COLO668 (cell line): ENCODE results near the gene MAPKAPK3.
"Not testable (repeated sequence)": the region's sequence is repeated elsewhere in the genome, so short reads cannot be mapped to it uniquely, and the experiment has no call there.

Source experiments
- DNase-seq: peaks from one replicate; lab custom pipeline; 2025; ENCODE audit not compliant: unreplicated experiment; lab: John Stamatoyannopoulos, UW

MAPKAPK3 gene

GRCh38 chr3:50676031-50676705 lies 59.2 kb downstream of the MAPKAPK3 start:
- no peak for DNase-seq

DNA sequence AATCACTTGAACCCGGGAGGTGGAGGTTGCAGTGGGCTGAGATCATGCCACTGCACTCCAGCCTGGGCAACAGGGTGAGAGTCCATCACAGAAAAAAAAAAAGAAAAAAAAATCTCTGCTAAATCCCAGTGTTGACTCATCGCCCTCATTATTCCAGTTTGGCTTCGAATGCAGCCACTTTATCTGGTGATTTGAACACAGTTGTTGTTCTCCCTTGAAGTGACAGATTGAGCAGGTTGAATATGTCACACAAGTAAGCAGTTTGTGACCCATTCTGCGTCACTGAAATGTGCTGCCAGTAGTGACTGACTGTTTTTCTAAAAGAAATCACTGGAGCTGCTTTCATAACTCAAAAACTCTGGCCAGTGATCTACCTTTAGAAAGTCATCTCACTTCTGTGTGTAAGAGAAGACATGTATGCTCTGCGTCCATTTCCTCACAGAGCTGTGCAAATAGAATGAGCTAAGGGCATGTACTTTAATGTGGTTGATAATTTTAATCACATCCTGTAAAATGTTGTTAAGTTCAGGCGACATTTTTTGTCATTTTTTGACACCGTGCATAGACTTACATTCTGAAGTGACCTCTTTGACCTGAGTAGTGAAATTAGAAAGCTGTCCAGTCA lies 70.3 kb downstream of the MAPKAPK3 start:
- DNase-seq, result no peak

DNA sequence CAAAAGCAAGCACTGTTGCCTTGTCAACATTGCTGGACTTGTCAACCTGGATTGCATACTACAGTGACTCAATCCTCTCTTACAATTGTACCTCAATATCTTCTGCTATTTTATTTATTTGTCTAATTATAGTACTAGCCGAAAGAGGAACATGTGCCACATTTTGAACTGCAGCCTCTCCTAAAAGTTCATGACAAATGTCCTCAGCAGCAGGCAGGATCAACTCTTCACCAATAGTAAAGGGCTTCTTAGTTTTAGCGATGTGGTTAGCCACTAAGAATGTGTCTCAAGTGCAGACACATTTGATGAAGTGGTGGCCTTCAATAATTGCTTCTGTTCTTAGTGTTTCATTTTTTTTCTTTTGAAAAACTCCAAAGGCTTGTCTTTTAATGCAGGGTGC lies 71.0 kb downstream of the MAPKAPK3 start:
- DNase-seq, result no peak

DNA sequence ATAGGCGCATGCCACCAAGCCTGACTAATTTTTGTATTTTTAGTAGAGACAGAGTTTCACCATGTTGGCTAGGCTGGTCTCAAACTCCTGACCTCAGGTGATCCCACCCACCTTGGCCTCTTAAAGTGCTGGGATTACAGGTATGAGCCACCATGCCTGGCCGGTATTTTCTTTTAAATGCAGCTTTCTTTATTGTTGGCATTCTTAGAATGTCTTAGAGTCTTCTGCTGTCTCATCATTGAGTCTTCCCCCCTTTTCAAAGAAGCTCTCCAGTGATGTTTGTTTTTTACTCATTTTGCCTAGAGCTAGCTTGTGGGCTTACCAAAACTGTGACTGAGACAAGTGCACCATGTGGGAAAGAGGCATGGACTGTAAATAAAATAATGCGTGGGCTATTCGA lies 71.7 kb downstream of the MAPKAPK3 start:
- DNase-seq, result not testable (repeated sequence)

DNA sequence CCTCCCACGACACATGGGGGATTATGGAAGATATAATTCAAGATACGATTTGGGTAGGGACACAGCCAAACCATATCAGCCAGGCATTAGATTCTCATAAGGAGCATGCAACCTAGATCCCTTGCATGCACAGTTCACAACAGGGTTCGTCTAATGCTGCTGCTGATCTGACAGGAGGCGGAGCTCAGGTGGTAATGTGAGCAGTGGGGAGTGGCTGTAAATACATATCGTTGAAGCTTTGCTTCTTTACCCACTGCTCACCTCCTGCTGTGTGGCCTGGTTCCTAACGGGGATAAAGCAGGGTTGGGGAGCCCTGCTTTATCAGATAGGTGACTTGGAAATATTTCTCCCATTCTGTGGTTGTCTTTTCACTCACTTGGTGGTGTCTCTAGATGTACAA lies 72.6 kb downstream of the MAPKAPK3 start:
- no peak for DNase-seq

DNA sequence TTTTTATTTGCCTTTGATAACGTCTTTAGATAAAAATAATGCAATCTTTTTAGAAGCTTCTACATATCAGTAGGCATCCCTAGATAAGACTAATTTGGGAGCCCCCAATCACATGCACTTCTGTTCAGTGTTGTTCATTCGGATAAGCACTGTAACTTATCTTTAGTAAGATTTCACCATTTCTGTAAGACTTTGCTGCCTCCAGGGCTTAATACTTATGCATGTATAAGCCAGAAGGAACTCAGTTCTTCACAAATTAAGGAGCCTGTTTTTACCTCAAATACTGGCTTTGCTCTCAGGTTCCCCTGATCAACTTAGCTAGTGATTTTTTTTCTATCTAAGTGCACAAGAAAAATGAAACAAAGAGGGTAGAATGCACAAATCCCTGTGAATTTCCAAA lies 78.1 kb downstream of the MAPKAPK3 start:
- DNase-seq, result no peak

- no peak for DNase-seq
Observed at GRCh38 chr3:50696276-50696675, 79.3 kb downstream of the MAPKAPK3 start.

GRCh38 chr3:50698269-50698668 lies 81.3 kb downstream of the MAPKAPK3 start:
- DNase-seq, result no peak
